GM12878 (cell line): Measurements from ENCODE around the gene RNF181. TPM values are rescaled to one million over a fixed set of nuclear protein-coding genes. Genes with fewer than 3 reads are reported as not detected.

Source experiments
- BCLAF1 ChIP-seq: fragments of 450-650 bp; IDR thresholded peaks from 2 replicates; pipeline ENCODE4 v1.6.1; 2017; ENCODE audit warnings: antibody characterized with exemption, mild to moderate bottlenecking, moderate library complexity
- CHD4 ChIP-seq: fragments of 200-600 bp; sonication (generic); IDR thresholded peaks from 2 replicates; pipeline ENCODE4 v1.6.1; 2016; ENCODE audit warnings: mild to moderate bottlenecking
- FOXM1 ChIP-seq: IDR thresholded peaks from 2 replicates; pipeline ENCODE4 v1.6.1; 2012; ENCODE audit warnings: low read depth, mild to moderate bottlenecking, inconsistent platforms, low read length, moderate library complexity
- GATAD2B ChIP-seq: fragments of 450-650 bp; conservative IDR thresholded peaks from 2 replicates; pipeline ENCODE4 v1.6.1; 2017; ENCODE audit warnings: low read depth, mild to moderate bottlenecking, moderate library complexity
- KLF5 ChIP-seq: fragments of 450-650 bp; IDR thresholded peaks from 2 replicates; pipeline ENCODE4 v1.6.1; 2014; ENCODE audit warnings: mild to moderate bottlenecking; ENCODE audit not compliant: partially characterized antibody
- MEF2B ChIP-seq: fragments of 450-650 bp; IDR thresholded peaks from 2 replicates; pipeline ENCODE4 v1.6.1; 2018; ENCODE audit warnings: mild to moderate bottlenecking, moderate library complexity; ENCODE audit not compliant: partially characterized antibody, poor library complexity, severe bottlenecking
- NFXL1 ChIP-seq: fragments of 450-650 bp; IDR thresholded peaks from 2 replicates; pipeline ENCODE4 v1.6.1; 2017; ENCODE audit warnings: antibody characterized with exemption, mild to moderate bottlenecking, borderline replicate concordance
- PML ChIP-seq: IDR thresholded peaks from 2 replicates; pipeline ENCODE4 v1.6.1; 2012; ENCODE audit warnings: low read length, inconsistent platforms
- TBL1XR1 ChIP-seq: IDR thresholded peaks from 2 replicates; pipeline ENCODE4 v1.6.1; 2012; ENCODE audit warnings: low read depth, low read length, improper control_type of control experiment
- TCF3 ChIP-seq: IDR thresholded peaks from 2 replicates; pipeline ENCODE4 v1.6.1; 2012; ENCODE audit warnings: low read depth, mild to moderate bottlenecking, low read length, borderline replicate concordance; ENCODE audit not compliant: insufficient read depth
- ZBTB11 ChIP-seq: fragments of 450-650 bp; formaldehyde crosslinking; IDR thresholded peaks from 2 replicates; pipeline ENCODE4 v1.5.0; 2022; ENCODE audit warnings: mild to moderate bottlenecking, missing genetic modification characterization
- ZNF24 ChIP-seq: fragments of 450-650 bp; IDR thresholded peaks from 2 replicates; pipeline ENCODE4 v1.6.1; 2017; ENCODE audit warnings: antibody characterized with exemption, mild to moderate bottlenecking
- polyA plus RNA-seq, 11 experiments: library from polyadenylated mRNA; depleted of rRNA in 4 of 11; unstranded in 6 of 11; stranded (reverse) in 5 of 11; fragments of >200 nt; fragmentation: Nextera tagmentation in 4 of 11; fragmentation: Illumina TruSeq in 1 of 11; extraction: Ambion mirVana in 4 of 11; extraction: Trizol in 1 of 11; gene quantifications; 1 replicate in 1 of 11; 2 replicates in 10 of 11; pipeline versions ENCODE4 v1.2.1 to v1.2.3, GENCODE V29; 2011 to 2016; ENCODE audit warnings: inconsistent platforms in 2 of 11, missing spikeins in 2 of 11, low read depth in 1 of 11
- total RNA-seq, 4 experiments: library from RNA; depleted of rRNA in 3 of 4; stranded (reverse); fragments of >200 nt in 3 of 4; fragmentation: Illumina TruSeq in 1 of 4; extraction: Trizol in 1 of 4; gene quantifications; 2 replicates each; pipeline versions ENCODE4 v1.2.1 to v1.2.3, GENCODE V29; 2013 to 2021
- TF ChIP-seq, protein P1 (sequence below): IDR thresholded peaks from 2 replicates; pipeline ENCODE4 v1.6.1; 2012; ENCODE audit warnings: mild to moderate bottlenecking, low read depth, low read length
- TF ChIP-seq, protein P2 (sequence below): fragments of 450-650 bp; IDR thresholded peaks from 2 replicates; pipeline ENCODE4 v1.6.1; 2017; ENCODE audit warnings: mild to moderate bottlenecking, moderate library complexity

The RNF181 gene
- total and polyA plus RNA-seq, 10 of the 15 experiments (the other 5 are each of a cell fraction or from before 2014, with no cell fraction given), result 101 to 409 (median 213) TPM

- TF ChIP-seq BCLAF1 (no peak), GATAD2B (peak; percentile 72), TCF3 (no peak), TBL1XR1 (no peak), ZBTB11 (CRISPR knock-in tag) (no peak), FOXM1 (no peak), CHD4 (no peak), PML (peak; percentile 67; the same call in 1 of the 2 replicates), ZNF24 (no peak), MEF2B (no peak), KLF5 (peak; percentile 39), NFXL1 (no peak)
- TF ChIP-seq, protein P1, sequence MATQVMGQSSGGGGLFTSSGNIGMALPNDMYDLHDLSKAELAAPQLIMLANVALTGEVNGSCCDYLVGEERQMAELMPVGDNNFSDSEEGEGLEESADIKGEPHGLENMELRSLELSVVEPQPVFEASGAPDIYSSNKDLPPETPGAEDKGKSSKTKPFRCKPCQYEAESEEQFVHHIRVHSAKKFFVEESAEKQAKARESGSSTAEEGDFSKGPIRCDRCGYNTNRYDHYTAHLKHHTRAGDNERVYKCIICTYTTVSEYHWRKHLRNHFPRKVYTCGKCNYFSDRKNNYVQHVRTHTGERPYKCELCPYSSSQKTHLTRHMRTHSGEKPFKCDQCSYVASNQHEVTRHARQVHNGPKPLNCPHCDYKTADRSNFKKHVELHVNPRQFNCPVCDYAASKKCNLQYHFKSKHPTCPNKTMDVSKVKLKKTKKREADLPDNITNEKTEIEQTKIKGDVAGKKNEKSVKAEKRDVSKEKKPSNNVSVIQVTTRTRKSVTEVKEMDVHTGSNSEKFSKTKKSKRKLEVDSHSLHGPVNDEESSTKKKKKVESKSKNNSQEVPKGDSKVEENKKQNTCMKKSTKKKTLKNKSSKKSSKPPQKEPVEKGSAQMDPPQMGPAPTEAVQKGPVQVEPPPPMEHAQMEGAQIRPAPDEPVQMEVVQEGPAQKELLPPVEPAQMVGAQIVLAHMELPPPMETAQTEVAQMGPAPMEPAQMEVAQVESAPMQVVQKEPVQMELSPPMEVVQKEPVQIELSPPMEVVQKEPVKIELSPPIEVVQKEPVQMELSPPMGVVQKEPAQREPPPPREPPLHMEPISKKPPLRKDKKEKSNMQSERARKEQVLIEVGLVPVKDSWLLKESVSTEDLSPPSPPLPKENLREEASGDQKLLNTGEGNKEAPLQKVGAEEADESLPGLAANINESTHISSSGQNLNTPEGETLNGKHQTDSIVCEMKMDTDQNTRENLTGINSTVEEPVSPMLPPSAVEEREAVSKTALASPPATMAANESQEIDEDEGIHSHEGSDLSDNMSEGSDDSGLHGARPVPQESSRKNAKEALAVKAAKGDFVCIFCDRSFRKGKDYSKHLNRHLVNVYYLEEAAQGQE, result no peak
- TF ChIP-seq, protein P2, sequence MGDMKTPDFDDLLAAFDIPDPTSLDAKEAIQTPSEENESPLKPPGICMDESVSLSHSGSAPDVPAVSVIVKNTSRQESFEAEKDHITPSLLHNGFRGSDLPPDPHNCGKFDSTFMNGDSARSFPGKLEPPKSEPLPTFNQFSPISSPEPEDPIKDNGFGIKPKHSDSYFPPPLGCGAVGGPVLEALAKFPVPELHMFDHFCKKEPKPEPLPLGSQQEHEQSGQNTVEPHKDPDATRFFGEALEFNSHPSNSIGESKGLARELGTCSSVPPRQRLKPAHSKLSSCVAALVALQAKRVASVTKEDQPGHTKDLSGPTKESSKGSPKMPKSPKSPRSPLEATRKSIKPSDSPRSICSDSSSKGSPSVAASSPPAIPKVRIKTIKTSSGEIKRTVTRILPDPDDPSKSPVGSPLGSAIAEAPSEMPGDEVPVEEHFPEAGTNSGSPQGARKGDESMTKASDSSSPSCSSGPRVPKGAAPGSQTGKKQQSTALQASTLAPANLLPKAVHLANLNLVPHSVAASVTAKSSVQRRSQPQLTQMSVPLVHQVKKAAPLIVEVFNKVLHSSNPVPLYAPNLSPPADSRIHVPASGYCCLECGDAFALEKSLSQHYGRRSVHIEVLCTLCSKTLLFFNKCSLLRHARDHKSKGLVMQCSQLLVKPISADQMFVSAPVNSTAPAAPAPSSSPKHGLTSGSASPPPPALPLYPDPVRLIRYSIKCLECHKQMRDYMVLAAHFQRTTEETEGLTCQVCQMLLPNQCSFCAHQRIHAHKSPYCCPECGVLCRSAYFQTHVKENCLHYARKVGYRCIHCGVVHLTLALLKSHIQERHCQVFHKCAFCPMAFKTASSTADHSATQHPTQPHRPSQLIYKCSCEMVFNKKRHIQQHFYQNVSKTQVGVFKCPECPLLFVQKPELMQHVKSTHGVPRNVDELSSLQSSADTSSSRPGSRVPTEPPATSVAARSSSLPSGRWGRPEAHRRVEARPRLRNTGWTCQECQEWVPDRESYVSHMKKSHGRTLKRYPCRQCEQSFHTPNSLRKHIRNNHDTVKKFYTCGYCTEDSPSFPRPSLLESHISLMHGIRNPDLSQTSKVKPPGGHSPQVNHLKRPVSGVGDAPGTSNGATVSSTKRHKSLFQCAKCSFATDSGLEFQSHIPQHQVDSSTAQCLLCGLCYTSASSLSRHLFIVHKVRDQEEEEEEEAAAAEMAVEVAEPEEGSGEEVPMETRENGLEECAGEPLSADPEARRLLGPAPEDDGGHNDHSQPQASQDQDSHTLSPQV, result no peak
Measured at GRCh38 chr2:85611705-85612587, 16.4 kb downstream of the RNF181 start, which contains the start of gene C2orf68 (continued).
